ENCODE data around the gene TEX48. TPM values are rescaled to one million over a fixed set of nuclear protein-coding genes. Genes with fewer than 3 reads are reported as not detected.

Gene TEX48
- total RNA-seq, 1 experiment from 2014 or later: not detected

DNA sequence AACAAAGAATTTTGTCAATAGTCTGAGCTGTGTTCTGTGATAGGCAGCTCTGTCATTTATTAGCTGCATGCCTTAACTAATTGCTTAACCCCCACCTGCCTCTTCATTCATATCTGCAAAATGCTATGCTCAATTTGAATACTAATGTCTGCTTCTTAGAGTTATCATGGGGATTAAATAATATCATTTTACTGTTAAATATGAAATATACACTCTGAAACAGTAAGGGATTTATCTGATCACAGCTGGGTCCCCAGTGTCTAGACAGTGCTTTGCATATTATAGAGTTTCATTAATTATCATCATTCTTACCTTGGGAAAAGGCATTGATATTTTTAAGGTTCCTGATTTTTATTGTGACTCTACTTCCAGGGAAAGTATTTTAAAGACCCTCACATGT, 12.0 kb downstream of the TEX48 start:
- Histone ChIP-seq H3K36me3 (ENCODE audit: insufficient read depth, low read length) (no peaks in the 10 kb centered on the region), H4K20me1 (ENCODE audit: insufficient read depth, low read depth, low read length) (no peaks in the 10 kb centered on the region), H3K4me1 (ENCODE audit: low read length) (peaks cover 11% of the 10 kb centered on the region), H3K27me3 (ENCODE audit: low read length) (no peaks in the 10 kb centered on the region), H3K79me2 (ENCODE audit: low read length) (no peaks in the 10 kb centered on the region), H2AFZ (ENCODE audit: low read length) (no peak overlapping the region), H3K9me3 (ENCODE audit: low read length) (no peaks in the 10 kb centered on the region), H3K27ac (ENCODE audit: low read length) (no peak overlapping the region), H3K4me2 (ENCODE audit: low read depth, low read length, poor library complexity, severe bottlenecking) (peak overlapping the region; percentile 31), H3K9me2 (replicated peaks; ENCODE audit: insufficient read depth, low read length) (no peaks in the 10 kb centered on the region), H3K4me3 (ENCODE audit: low read length) (no peak overlapping the region), H3K9ac (ENCODE audit: low read length) (no peak overlapping the region)
- DNase-seq: no peak

DNA sequence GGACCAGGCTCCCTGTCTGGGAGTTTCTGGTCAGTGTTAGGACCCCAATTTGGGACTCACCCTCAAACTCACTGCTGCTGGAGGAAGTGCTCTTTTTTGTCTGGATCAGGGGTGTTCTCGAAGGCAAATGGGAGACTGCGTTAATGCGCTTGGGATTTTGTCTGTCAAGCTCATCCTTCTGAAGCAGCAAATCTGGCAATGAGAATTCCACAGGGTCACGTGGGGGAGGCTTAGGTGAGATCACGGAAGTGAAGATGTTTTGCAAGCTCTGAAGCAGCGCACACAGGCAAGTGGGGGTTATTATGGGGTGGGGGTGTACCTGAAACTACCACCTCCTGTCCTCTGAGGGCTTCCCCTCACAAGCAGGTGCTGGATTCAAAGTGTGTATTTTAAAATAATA, 13.8 kb downstream of the TEX48 start:
- no peaks in the 10 kb centered on the region for H4K20me1 ChIP-seq (ENCODE audit: insufficient read depth, low read depth, low read length)
- H3K9me2 ChIP-seq (replicated peaks; ENCODE audit: insufficient read depth, low read length): no peaks in the 10 kb centered on the region
- H3K4me1 ChIP-seq (ENCODE audit: low read length): peaks cover 11% of the 10 kb centered on the region
- H3K4me2 ChIP-seq (ENCODE audit: low read depth, low read length, poor library complexity, severe bottlenecking): no peak overlapping the region
- H2AFZ ChIP-seq (ENCODE audit: low read length): no peak overlapping the region
- no peaks in the 10 kb centered on the region for H3K79me2 ChIP-seq (ENCODE audit: low read length)
- no peaks in the 10 kb centered on the region for H3K27me3 ChIP-seq (ENCODE audit: low read length)
- H3K9me3 ChIP-seq (ENCODE audit: low read length): no peaks in the 10 kb centered on the region
- no peak for DNase-seq
- H3K4me3 ChIP-seq (ENCODE audit: low read length): no peak overlapping the region
- no peaks in the 10 kb centered on the region for H3K36me3 ChIP-seq (ENCODE audit: insufficient read depth, low read length)
- no peak overlapping the region for H3K27ac ChIP-seq (ENCODE audit: low read length)
- H3K9ac ChIP-seq (ENCODE audit: low read length): no peak overlapping the region

DNA sequence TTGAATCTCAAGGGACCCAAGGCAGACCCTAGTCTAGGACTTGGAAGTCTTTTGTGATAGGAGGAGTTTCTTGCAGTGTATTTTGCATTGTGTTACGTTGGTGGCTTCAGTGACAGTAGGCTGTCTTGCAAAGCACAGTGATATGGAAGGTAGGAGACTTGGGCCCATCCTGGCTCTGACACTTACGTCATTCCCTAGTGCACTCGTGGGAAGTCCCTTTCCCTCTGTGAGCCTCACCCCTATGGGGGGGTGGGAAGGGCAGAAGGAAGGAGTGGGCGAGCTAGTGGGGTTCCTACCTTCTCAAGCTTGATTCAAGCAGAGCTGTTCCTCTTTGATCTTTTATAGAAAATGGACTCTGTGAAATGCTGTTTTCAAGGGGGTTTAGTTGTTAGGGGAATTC, 15.1 kb downstream of the TEX48 start:
- H3K36me3 ChIP-seq (ENCODE audit: insufficient read depth, low read length): no peaks in the 10 kb centered on the region
- no peaks in the 10 kb centered on the region for H3K9me3 ChIP-seq (ENCODE audit: low read length)
- H3K4me3 ChIP-seq (ENCODE audit: low read length): no peak overlapping the region
- H3K79me2 ChIP-seq (ENCODE audit: low read length): no peaks in the 10 kb centered on the region
- no peak overlapping the region for H3K4me2 ChIP-seq (ENCODE audit: low read depth, low read length, poor library complexity, severe bottlenecking)
- no peaks in the 10 kb centered on the region for H4K20me1 ChIP-seq (ENCODE audit: insufficient read depth, low read depth, low read length)
- H3K4me1 ChIP-seq (ENCODE audit: low read length): peaks cover 11% of the 10 kb centered on the region
- no peaks in the 10 kb centered on the region for H3K27me3 ChIP-seq (ENCODE audit: low read length)
- no peak overlapping the region for H3K9ac ChIP-seq (ENCODE audit: low read length)
- no peaks in the 10 kb centered on the region for H3K9me2 ChIP-seq (replicated peaks; ENCODE audit: insufficient read depth, low read length)
- no peak overlapping the region for H2AFZ ChIP-seq (ENCODE audit: low read length)
- no peak overlapping the region for H3K27ac ChIP-seq (ENCODE audit: low read length)
- no peak for DNase-seq

DNA sequence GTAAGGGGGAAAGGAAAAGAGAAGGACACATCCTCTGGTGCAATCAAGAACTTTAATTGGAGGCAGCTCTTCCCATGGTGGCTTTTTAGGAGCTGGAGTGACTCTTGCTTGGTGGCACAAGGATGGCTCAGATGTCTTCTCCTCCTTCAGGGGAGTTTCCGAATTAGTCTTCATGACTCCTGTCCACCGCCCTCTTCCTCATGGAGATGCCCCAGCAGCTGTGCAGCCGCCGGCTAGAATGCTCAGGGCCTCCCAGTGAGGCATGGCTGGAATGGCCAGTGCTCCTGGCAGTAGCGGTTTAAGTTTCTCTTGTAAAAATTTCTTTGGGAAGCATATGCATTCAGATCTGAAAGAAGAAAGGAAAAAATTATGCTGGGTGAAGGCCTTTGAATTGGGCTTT, 15.6 kb downstream of the TEX48 start:
- no peaks in the 10 kb centered on the region for H4K20me1 ChIP-seq (ENCODE audit: insufficient read depth, low read depth, low read length)
- H3K4me3 ChIP-seq (ENCODE audit: low read length): no peak overlapping the region
- H3K27ac ChIP-seq (ENCODE audit: low read length): no peak overlapping the region
- no peaks in the 10 kb centered on the region for H3K36me3 ChIP-seq (ENCODE audit: insufficient read depth, low read length)
- no peak overlapping the region for H2AFZ ChIP-seq (ENCODE audit: low read length)
- H3K79me2 ChIP-seq (ENCODE audit: low read length): no peaks in the 10 kb centered on the region
- no peak overlapping the region for H3K4me2 ChIP-seq (ENCODE audit: low read depth, low read length, poor library complexity, severe bottlenecking)
- no peak overlapping the region for H3K9ac ChIP-seq (ENCODE audit: low read length)
- no peaks in the 10 kb centered on the region for H3K27me3 ChIP-seq (ENCODE audit: low read length)
- no peaks in the 10 kb centered on the region for H3K9me2 ChIP-seq (replicated peaks; ENCODE audit: insufficient read depth, low read length)
- no peaks in the 10 kb centered on the region for H3K9me3 ChIP-seq (ENCODE audit: low read length)
- H3K4me1 ChIP-seq (ENCODE audit: low read length): peaks cover 11% of the 10 kb centered on the region
- no peak for DNase-seq

DNA sequence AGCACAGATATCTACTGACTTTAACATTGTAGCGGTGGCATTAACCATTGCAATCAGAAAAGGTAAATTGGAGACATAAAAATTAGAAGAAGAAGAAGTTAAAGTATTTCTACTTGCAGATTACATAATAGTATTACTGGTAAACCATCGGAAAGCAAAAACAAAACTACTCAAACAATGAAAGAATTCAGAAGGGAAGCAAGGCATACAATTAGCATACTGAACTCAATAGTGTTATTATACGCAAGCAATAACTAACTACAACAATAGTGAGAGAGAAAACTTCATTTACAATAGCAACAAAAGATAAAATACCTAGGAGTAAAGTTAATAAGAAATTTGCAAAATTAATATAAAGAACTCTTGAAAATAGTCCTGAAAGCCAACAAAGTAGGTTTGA, 17.8 kb downstream of the TEX48 start:
- no peak overlapping the region for H3K9ac ChIP-seq (ENCODE audit: low read length)
- no peaks in the 10 kb centered on the region for H3K27me3 ChIP-seq (ENCODE audit: low read length)
- no peaks in the 10 kb centered on the region for H4K20me1 ChIP-seq (ENCODE audit: insufficient read depth, low read depth, low read length)
- H3K79me2 ChIP-seq (ENCODE audit: low read length): no peaks in the 10 kb centered on the region
- no peak overlapping the region for H3K4me3 ChIP-seq (ENCODE audit: low read length)
- no peaks in the 10 kb centered on the region for H3K9me3 ChIP-seq (ENCODE audit: low read length)
- DNase-seq: no peak
- no peaks in the 10 kb centered on the region for H3K36me3 ChIP-seq (ENCODE audit: insufficient read depth, low read length)
- no peak overlapping the region for H3K4me2 ChIP-seq (ENCODE audit: low read depth, low read length, poor library complexity, severe bottlenecking)
- H3K27ac ChIP-seq (ENCODE audit: low read length): no peak overlapping the region
- H2AFZ ChIP-seq (ENCODE audit: low read length): no peak overlapping the region
- no peaks in the 10 kb centered on the region for H3K4me1 ChIP-seq (ENCODE audit: low read length)
- no peaks in the 10 kb centered on the region for H3K9me2 ChIP-seq (replicated peaks; ENCODE audit: insufficient read depth, low read length)

DNA sequence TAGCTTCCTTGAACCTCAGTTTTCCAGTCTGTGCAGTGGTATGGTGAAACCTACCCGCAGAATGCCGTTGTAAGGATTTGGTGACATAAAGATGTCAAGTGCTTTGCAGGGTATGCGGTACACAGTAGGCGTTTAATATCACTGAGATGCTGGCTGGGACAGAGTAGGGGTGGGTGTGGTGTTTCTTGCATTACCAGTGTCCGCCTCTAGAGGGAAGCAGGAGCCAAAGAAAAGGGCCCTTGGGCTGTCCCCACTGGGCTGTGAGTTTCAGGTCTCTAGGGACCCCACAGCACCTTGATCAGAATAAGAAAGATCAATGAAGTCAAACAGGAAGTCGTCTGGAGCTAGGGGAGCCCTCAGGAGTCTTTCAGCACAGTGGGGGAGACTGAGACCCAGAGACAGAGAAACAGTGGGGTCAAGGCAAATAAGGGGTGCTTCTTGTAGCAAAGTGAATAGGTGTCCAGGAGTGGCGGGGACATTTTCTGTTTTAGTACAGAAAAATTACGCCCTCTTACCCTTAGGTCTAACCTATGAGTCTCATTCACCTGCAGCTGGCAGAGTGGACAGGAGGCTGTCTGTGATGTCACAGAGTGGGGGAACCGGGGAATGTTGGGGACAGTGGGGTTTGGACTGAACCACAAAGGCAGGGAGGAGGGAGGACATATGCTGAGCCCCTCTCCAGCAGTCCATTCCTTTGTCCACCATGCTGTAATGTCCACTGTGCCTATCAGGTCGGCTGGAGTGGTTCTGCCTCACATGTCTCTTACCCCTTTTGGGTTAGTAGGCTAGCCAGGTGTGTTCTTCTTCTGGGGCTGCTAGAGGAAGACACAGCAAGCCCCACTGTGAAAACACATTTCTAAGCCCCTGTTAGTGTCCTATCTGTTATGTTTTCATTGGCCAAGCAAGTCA, 19.7 kb downstream of the TEX48 start:
- Histone ChIP-seq H3K4me2 (ENCODE audit: low read depth, low read length, poor library complexity, severe bottlenecking) (no peak overlapping the region), H3K9me3 (ENCODE audit: low read length) (no peaks in the 10 kb centered on the region), H3K4me3 (ENCODE audit: low read length) (no peak overlapping the region), H3K27ac (ENCODE audit: low read length) (no peak overlapping the region), H3K9ac (ENCODE audit: low read length) (no peak overlapping the region), H3K79me2 (ENCODE audit: low read length) (no peaks in the 10 kb centered on the region), H3K27me3 (ENCODE audit: low read length) (no peaks in the 10 kb centered on the region), H3K4me1 (ENCODE audit: low read length) (no peaks in the 10 kb centered on the region), H4K20me1 (ENCODE audit: insufficient read depth, low read depth, low read length) (no peaks in the 10 kb centered on the region), H2AFZ (ENCODE audit: low read length) (no peak overlapping the region), H3K36me3 (ENCODE audit: insufficient read depth, low read length) (no peaks in the 10 kb centered on the region), H3K9me2 (replicated peaks; ENCODE audit: insufficient read depth, low read length) (no peaks in the 10 kb centered on the region)
- peak; percentile 80 for DNase-seq

DNA sequence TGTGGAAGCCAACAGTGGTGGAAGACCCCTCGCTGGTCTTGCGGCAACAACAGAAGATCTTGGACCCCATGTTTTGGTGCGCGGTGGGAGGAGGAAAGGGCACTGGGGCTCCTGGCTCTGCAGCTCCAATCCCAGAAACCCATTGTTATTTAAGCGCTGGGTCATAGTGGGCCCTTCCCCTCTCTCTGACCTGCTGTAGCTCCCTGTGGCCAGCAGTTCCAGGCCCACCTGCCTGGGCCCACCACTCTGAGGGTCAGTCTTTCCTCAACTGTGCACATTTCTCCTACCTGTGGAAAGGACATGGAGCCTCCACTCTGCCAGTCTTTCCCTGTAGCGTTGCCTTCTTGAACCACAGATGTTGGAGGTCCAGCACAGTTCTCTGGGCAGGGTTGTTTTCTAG, 24.3 kb downstream of the TEX48 start, which contains the start of gene TEX53:
Gene TEX53, minus strand, starts transcription at position 101 of the 400 bp plus-strand sequence. Its CDS starts 31 bp downstream, at position 70.
- peak; percentile 11 for DNase-seq
- H2AFZ ChIP-seq (ENCODE audit: low read length): no peak within 1 kb of the TSS
- H3K27me3 ChIP-seq (ENCODE audit: low read length): no peaks in the 10 kb centered on the region

DNA sequence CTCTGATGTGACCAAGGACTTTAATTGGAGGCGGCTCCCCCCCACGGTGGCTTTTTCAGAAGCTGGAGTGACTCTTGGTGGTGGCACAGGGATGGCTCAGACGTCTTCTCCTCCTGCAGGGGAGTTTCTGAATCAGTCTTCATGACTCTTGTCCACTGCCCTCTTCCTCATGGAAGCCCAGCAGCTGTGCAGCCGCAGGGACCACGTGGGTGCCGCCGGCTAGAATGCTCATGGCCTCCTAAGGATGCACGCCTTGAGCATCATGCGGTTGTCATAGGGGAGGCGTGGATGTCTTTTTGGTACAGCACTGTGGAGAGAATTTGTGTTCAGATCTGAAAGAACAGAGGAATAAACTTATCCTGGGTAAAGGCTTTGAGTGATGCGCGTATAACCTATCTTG, 25.7 kb downstream of the TEX48 start:
- Histone ChIP-seq H3K27ac (ENCODE audit: low read length) (no peak overlapping the region), H3K9ac (ENCODE audit: low read length) (no peak overlapping the region), H3K4me3 (ENCODE audit: low read length) (no peak overlapping the region)

More for the DNA sequence above, 24.3 kb downstream of the TEX48 start, which contains the start of gene TEX53:
- no peaks in the 10 kb centered on the region for H3K9me3 ChIP-seq (ENCODE audit: low read length)
- H3K79me2 ChIP-seq (ENCODE audit: low read length): no peaks in the 10 kb centered on the region
- no peak within 1 kb of the TSS for H3K9ac ChIP-seq (ENCODE audit: low read length)
- H3K4me3 ChIP-seq (ENCODE audit: low read length): no peak within 1 kb of the TSS
- no peaks in the 10 kb centered on the region for H4K20me1 ChIP-seq (ENCODE audit: insufficient read depth, low read depth, low read length)
- H3K9me2 ChIP-seq (replicated peaks; ENCODE audit: insufficient read depth, low read length): no peaks in the 10 kb centered on the region
- no peak within 1 kb of the TSS for H3K27ac ChIP-seq (ENCODE audit: low read length)
- no peak within 1 kb of the TSS for H3K4me2 ChIP-seq (ENCODE audit: low read depth, low read length, poor library complexity, severe bottlenecking)
- peaks cover 8% of the 10 kb centered on the region for H3K4me1 ChIP-seq (ENCODE audit: low read length)
- no peaks in the 10 kb centered on the region for H3K36me3 ChIP-seq (ENCODE audit: insufficient read depth, low read length)

More for the DNA sequence above, 25.7 kb downstream of the TEX48 start:
- Histone ChIP-seq H3K9me2 (replicated peaks; ENCODE audit: insufficient read depth, low read length) (no peaks in the 10 kb centered on the region), H3K4me1 (ENCODE audit: low read length) (peaks cover 18% of the 10 kb centered on the region), H3K36me3 (ENCODE audit: insufficient read depth, low read length) (no peaks in the 10 kb centered on the region), H3K9me3 (ENCODE audit: low read length) (no peaks in the 10 kb centered on the region), H2AFZ (ENCODE audit: low read length) (no peak overlapping the region), H4K20me1 (ENCODE audit: insufficient read depth, low read depth, low read length) (no peaks in the 10 kb centered on the region), H3K27me3 (ENCODE audit: low read length) (no peaks in the 10 kb centered on the region), H3K4me2 (ENCODE audit: low read depth, low read length, poor library complexity, severe bottlenecking) (no peak overlapping the region), H3K79me2 (ENCODE audit: low read length) (no peaks in the 10 kb centered on the region)
- no peak for DNase-seq
